ENCODE data around the gene INAFM2. TPM values are rescaled to one million over a fixed set of nuclear protein-coding genes. Genes with fewer than 3 reads are reported as not detected.

The INAFM2 gene
- total and polyA plus RNA-seq, 2 experiments from 2014 or later = 18.1 to 32.7 TPM

DNA sequence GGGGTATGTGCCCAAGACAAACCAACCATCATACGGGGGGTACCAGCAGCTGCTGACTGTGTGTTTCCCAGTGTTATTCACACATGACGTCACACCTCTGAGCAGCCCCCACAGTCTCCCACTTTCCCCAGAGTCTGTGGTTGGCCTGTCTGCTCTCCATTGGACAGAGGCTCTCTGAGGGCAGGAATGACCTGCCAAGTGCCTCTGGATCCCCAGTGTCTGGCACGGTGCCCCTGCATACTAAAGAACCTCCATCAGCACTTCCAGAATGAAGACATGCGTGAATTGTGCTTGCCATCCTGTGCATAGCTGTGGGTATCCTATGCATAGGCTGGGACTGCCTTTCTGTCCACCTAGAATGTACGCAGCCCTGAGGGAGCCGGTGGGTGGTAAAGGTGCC, 20.7 kb downstream of the INAFM2 start:
- TF ChIP-seq EZH2 (IDR thresholded peaks at IDR 0.05; ENCODE audit: low read depth, unreplicated experiment) (no peak), JUNB (IDR thresholded peaks at IDR 0.05; ENCODE audit: unreplicated experiment) (no peak), ZNF331 (CRISPR knock-in tag; IDR thresholded peaks at IDR 0.05; ENCODE audit: low read depth) (no peak), NANOG (IDR thresholded peaks at IDR 0.05; ENCODE audit: borderline replicate concordance) (no peak), ZNF114 (CRISPR knock-in tag; IDR thresholded peaks at IDR 0.05) (no peak), EZH2phosphoT487 (IDR thresholded peaks at IDR 0.05; ENCODE audit: unreplicated experiment) (no peak), POLR2AphosphoS5 (IDR thresholded peaks at IDR 0.05; ENCODE audit: low read depth) (no peak)
- TF ChIP-seq, protein P1, sequence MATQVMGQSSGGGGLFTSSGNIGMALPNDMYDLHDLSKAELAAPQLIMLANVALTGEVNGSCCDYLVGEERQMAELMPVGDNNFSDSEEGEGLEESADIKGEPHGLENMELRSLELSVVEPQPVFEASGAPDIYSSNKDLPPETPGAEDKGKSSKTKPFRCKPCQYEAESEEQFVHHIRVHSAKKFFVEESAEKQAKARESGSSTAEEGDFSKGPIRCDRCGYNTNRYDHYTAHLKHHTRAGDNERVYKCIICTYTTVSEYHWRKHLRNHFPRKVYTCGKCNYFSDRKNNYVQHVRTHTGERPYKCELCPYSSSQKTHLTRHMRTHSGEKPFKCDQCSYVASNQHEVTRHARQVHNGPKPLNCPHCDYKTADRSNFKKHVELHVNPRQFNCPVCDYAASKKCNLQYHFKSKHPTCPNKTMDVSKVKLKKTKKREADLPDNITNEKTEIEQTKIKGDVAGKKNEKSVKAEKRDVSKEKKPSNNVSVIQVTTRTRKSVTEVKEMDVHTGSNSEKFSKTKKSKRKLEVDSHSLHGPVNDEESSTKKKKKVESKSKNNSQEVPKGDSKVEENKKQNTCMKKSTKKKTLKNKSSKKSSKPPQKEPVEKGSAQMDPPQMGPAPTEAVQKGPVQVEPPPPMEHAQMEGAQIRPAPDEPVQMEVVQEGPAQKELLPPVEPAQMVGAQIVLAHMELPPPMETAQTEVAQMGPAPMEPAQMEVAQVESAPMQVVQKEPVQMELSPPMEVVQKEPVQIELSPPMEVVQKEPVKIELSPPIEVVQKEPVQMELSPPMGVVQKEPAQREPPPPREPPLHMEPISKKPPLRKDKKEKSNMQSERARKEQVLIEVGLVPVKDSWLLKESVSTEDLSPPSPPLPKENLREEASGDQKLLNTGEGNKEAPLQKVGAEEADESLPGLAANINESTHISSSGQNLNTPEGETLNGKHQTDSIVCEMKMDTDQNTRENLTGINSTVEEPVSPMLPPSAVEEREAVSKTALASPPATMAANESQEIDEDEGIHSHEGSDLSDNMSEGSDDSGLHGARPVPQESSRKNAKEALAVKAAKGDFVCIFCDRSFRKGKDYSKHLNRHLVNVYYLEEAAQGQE (IDR thresholded peaks at IDR 0.05; ENCODE audit: unreplicated experiment) = no peak
- TF ChIP-seq, protein P2, sequence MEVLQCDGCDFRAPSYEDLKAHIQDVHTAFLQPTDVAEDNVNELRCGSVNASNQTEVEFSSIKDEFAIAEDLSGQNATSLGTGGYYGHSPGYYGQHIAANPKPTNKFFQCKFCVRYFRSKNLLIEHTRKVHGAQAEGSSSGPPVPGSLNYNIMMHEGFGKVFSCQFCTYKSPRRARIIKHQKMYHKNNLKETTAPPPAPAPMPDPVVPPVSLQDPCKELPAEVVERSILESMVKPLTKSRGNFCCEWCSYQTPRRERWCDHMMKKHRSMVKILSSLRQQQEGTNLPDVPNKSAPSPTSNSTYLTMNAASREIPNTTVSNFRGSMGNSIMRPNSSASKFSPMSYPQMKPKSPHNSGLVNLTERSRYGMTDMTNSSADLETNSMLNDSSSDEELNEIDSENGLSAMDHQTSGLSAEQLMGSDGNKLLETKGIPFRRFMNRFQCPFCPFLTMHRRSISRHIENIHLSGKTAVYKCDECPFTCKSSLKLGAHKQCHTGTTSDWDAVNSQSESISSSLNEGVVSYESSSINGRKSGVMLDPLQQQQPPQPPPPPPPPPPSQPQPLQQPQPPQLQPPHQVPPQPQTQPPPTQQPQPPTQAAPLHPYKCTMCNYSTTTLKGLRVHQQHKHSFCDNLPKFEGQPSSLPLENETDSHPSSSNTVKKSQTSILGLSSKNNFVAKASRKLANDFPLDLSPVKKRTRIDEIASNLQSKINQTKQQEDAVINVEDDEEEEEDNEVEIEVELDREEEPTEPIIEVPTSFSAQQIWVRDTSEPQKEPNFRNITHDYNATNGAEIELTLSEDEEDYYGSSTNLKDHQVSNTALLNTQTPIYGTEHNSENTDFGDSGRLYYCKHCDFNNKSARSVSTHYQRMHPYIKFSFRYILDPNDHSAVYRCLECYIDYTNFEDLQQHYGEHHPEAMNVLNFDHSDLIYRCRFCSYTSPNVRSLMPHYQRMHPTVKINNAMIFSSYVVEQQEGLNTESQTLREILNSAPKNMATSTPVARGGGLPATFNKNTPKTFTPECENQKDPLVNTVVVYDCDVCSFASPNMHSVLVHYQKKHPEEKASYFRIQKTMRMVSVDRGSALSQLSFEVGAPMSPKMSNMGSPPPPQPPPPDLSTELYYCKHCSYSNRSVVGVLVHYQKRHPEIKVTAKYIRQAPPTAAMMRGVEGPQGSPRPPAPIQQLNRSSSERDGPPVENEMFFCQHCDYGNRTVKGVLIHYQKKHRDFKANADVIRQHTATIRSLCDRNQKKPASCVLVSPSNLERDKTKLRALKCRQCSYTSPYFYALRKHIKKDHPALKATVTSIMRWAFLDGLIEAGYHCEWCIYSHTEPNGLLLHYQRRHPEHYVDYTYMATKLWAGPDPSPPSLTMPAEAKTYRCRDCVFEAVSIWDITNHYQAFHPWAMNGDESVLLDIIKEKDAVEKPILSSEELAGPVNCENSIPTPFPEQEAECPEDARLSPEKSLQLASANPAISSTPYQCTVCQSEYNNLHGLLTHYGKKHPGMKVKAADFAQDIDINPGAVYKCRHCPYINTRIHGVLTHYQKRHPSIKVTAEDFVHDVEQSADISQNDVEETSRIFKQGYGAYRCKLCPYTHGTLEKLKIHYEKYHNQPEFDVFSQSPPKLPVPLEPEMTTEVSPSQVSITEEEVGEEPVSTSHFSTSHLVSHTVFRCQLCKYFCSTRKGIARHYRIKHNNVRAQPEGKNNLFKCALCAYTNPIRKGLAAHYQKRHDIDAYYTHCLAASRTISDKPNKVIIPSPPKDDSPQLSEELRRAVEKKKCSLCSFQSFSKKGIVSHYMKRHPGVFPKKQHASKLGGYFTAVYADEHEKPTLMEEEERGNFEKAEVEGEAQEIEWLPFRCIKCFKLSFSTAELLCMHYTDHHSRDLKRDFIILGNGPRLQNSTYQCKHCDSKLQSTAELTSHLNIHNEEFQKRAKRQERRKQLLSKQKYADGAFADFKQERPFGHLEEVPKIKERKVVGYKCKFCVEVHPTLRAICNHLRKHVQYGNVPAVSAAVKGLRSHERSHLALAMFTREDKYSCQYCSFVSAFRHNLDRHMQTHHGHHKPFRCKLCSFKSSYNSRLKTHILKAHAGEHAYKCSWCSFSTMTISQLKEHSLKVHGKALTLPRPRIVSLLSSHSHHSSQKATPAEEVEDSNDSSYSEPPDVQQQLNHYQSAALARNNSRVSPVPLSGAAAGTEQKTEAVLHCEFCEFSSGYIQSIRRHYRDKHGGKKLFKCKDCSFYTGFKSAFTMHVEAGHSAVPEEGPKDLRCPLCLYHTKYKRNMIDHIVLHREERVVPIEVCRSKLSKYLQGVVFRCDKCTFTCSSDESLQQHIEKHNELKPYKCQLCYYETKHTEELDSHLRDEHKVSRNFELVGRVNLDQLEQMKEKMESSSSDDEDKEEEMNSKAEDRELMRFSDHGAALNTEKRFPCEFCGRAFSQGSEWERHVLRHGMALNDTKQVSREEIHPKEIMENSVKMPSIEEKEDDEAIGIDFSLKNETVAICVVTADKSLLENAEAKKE (CRISPR knock-in tag; IDR thresholded peaks at IDR 0.05) = no peak
- TF ChIP-seq, protein P3, sequence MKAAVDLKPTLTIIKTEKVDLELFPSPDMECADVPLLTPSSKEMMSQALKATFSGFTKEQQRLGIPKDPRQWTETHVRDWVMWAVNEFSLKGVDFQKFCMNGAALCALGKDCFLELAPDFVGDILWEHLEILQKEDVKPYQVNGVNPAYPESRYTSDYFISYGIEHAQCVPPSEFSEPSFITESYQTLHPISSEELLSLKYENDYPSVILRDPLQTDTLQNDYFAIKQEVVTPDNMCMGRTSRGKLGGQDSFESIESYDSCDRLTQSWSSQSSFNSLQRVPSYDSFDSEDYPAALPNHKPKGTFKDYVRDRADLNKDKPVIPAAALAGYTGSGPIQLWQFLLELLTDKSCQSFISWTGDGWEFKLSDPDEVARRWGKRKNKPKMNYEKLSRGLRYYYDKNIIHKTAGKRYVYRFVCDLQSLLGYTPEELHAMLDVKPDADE (IDR thresholded peaks at IDR 0.05) = no peak
- TF ChIP-seq, protein P4, sequence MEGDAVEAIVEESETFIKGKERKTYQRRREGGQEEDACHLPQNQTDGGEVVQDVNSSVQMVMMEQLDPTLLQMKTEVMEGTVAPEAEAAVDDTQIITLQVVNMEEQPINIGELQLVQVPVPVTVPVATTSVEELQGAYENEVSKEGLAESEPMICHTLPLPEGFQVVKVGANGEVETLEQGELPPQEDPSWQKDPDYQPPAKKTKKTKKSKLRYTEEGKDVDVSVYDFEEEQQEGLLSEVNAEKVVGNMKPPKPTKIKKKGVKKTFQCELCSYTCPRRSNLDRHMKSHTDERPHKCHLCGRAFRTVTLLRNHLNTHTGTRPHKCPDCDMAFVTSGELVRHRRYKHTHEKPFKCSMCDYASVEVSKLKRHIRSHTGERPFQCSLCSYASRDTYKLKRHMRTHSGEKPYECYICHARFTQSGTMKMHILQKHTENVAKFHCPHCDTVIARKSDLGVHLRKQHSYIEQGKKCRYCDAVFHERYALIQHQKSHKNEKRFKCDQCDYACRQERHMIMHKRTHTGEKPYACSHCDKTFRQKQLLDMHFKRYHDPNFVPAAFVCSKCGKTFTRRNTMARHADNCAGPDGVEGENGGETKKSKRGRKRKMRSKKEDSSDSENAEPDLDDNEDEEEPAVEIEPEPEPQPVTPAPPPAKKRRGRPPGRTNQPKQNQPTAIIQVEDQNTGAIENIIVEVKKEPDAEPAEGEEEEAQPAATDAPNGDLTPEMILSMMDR (conservative IDR thresholded peaks at IDR 0.05; ENCODE audit: low read depth in 2 of 2) = no peak
- H3K27ac ChIP-seq (ENCODE audit: low read depth) = no peak overlapping the region
- no peak overlapping the region for H3K4me3 ChIP-seq
- no peaks in the 10 kb centered on the region for H3K9me2 ChIP-seq (ENCODE audit: insufficient read depth)
- no peak overlapping the region for H2AFZ ChIP-seq
- Mint-ChIP-seq H3K36me3 (ENCODE audit: low read depth) (no peaks in the 10 kb centered on the region; the same call in 2 of the 3 replicates), H3K27me3 (ENCODE audit: insufficient read depth, low read depth, poor library complexity) (peaks cover 9% of the 10 kb centered on the region), H3K4me1 (peaks cover 29% of the 10 kb centered on the region), H3K4me3 (no peak overlapping the region), H3K9me3 (no peaks in the 10 kb centered on the region), H3K27ac (no peak overlapping the region)
- no peaks in the 10 kb centered on the region for H3F3A ChIP-seq (replicated peaks; ENCODE audit: low read depth)
- H3K79me2 ChIP-seq (replicated peaks; ENCODE audit: insufficient read depth) = no peaks in the 10 kb centered on the region
- no peak overlapping the region for H3K4me2 ChIP-seq
- no peaks in the 10 kb centered on the region for H4K20me1 ChIP-seq (replicated peaks; ENCODE audit: insufficient read depth)
- DNase-seq (ENCODE audit: low spot score) = no peak
- no peak for ATAC-seq
- no peaks in the 10 kb centered on the region; the same call in 1 of the 2 replicates for H3K4me1 ChIP-seq (ENCODE audit: insufficient read depth)
- no peaks in the 10 kb centered on the region for H3K27me3 ChIP-seq (ENCODE audit: insufficient read depth)
- H3K36me3 ChIP-seq (ENCODE audit: insufficient read depth) = no peaks in the 10 kb centered on the region

Data from GM23338 (cell line).